ENCODE results near the gene HNRNPM.

DNA sequence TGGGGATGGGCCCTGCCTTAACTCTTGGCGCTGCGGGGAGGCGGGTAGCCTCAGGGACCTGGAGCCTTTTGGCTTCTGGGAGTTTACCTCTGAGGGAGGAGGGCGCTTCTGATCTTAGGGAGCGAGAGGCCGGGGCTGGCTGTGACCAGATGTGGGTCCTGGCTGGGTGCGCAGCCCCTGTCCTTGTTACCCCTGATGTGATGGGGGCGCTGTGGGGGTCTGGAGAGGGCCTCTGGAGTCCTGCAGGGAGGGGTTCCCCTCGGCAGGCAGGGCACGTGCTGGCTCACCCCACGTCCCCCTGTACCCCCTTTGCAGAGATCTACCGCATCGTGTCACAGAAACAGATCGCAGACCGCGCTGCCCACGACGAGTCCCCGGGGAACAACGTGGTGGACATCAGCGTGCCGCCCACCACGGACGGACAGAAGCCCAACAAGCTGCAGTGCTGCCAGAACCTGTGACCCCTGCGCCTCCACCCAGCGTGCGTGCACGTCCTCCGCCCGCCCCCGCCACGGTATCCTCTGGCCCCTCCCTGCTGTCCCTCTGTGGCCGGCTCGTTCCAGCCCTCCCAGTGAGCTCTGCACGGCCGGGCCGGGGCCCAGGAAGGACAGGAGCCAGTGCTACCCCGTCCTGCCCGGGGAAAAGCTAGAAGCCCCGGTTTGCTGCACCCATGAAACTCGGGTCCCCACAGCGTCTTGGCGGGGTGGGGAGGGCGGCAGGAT, 41.5 kb upstream of the HNRNPM start:
- TF ChIP-seq CTCF (IDR thresholded peaks at IDR 0.05; ENCODE audit: borderline replicate concordance, extremely low read depth, low read length, poor library complexity, severe bottlenecking), result no peak
- no peak for TF ChIP-seq EZH2 (IDR thresholded peaks at IDR 0.05; ENCODE audit: borderline replicate concordance, low read depth, low read length, severe bottlenecking)
